GM18867 (cell line): ENCODE data around the gene SLC26A2.

Source experiments
- ATAC-seq: cut with Tn5 transposase; IDR thresholded peaks from one replicate; pipeline ENCODE4 v1.9.1; 2021; ENCODE audit warnings: mild to moderate bottlenecking, moderate library complexity; ENCODE audit not compliant: unreplicated experiment

SLC26A2 gene

GRCh38 chr5:149960272-149961185 lies at the start of gene SLC26A2:
TSS of gene SLC26A2 (plus strand) at chr5:149960758. CDS start at chr5:149977653, 16,895 bp downstream.
- peak; percentile 99 for ATAC-seq

GRCh38 chr5:149911031-149911430 lies 49.5 kb upstream of the SLC26A2 start:
- no peak for ATAC-seq

- no peak for ATAC-seq
Observed at GRCh38 chr5:149912226-149912871, 48.2 kb upstream of the SLC26A2 start.

GRCh38 chr5:149913436-149914419 lies 46.8 kb upstream of the SLC26A2 start:
- ATAC-seq, result no peak

- no peak for ATAC-seq
Observed at GRCh38 chr5:149915392-149916260, 44.9 kb upstream of the SLC26A2 start.

- no peak for ATAC-seq
Observed at GRCh38 chr5:149916334-149917072, 44.1 kb upstream of the SLC26A2 start.

- ATAC-seq, result no peak
Observed at GRCh38 chr5:149917073-149917676, 43.4 kb upstream of the SLC26A2 start.

- ATAC-seq, result no peak
Observed at GRCh38 chr5:149921597-149921996, 39.0 kb upstream of the SLC26A2 start.

- ATAC-seq, result no peak
Observed at GRCh38 chr5:149922950-149923349, 37.6 kb upstream of the SLC26A2 start.

- ATAC-seq, result no peak
Observed at GRCh38 chr5:149924486-149924885, 36.1 kb upstream of the SLC26A2 start.

- ATAC-seq, result no peak
Observed at GRCh38 chr5:149930043-149930748, 30.4 kb upstream of the SLC26A2 start.

- no peak for ATAC-seq
Observed at GRCh38 chr5:149930749-149931574, 29.6 kb upstream of the SLC26A2 start.

- ATAC-seq, result no peak
Observed at GRCh38 chr5:149931992-149932436, 28.5 kb upstream of the SLC26A2 start.

GRCh38 chr5:149932445-149933350 lies 27.9 kb upstream of the SLC26A2 start:
- ATAC-seq, result no peak

GRCh38 chr5:149935431-149935901 lies 25.1 kb upstream of the SLC26A2 start:
- ATAC-seq, result no peak

- no peak for ATAC-seq
Observed at GRCh38 chr5:149936044-149936699, 24.4 kb upstream of the SLC26A2 start.
